Panc1 (cell line): ENCODE results near the gene CCR5AS.

Experiments used
- ATAC-seq: fragments of 200-7000 bp; cut with Tn5 transposase; 2 replicates; pipeline ENCODE4 v1.9.1; 2020; ENCODE audit warnings: mild to moderate bottlenecking, moderate library complexity
- BruUV-seq: library from RNA; stranded (reverse); fragments of 400-500 nt; replicated peaks from 2 replicates; lab custom pipeline; 2021; lab: Mats Ljungman, UMichigan
- CTCF ChIA-PET: fragments of 300-600 bp; sonication (Branson Sonifier 250); formaldehyde crosslinking; loops from one replicate; lab custom pipeline; 2022; ENCODE audit warnings: antibody characterized with exemption; lab: Charles Lee
- POLR2A ChIA-PET: fragments of 300-600 bp; sonication (Branson Sonifier 250); formaldehyde crosslinking; loops from one replicate; lab custom pipeline; 2022; ENCODE audit warnings: antibody characterized with exemption; lab: Charles Lee
- DNase-seq: peaks from one replicate; pipeline ENCODE4 v3.0.0-alpha.2; 2010; ENCODE audit warnings: low read depth, low spot score
- H3K27ac ChIP-seq: 2 replicates; pipeline ENCODE4 v1.5.1; 2011; ENCODE audit warnings: mild to moderate bottlenecking, low read length, inconsistent platforms
- H3K27me3 ChIP-seq: fragments of 200-500 bp; sonication (Bioruptor generic); 2 replicates; pipeline ENCODE4 v1.6.0; 2014; ENCODE audit warnings: low read length, inconsistent platforms; ENCODE audit not compliant: control insufficient read depth, insufficient read depth
- H3K36me3 ChIP-seq: fragments of 200-500 bp; sonication (Bioruptor generic); 2 replicates; pipeline ENCODE4 v1.5.1; 2014; ENCODE audit warnings: inconsistent platforms, mild to moderate bottlenecking, low read length, moderate library complexity; ENCODE audit not compliant: control insufficient read depth, insufficient read depth
- H3K4me1 ChIP-seq: 2 replicates; pipeline ENCODE4 v1.5.1; 2011; ENCODE audit warnings: inconsistent platforms, mild to moderate bottlenecking, low read length, moderate library complexity; ENCODE audit not compliant: control insufficient read depth, insufficient read depth
- H3K4me3 ChIP-seq, 2 experiments: 2 replicates each; pipeline ENCODE4 v1.5.1; 2011 to 2012; ENCODE audit warnings: low read depth in 2 of 2, low read length in 2 of 2, mild to moderate bottlenecking in 2 of 2, inconsistent platforms in 1 of 2, moderate library complexity in 1 of 2
- H3K9me3 ChIP-seq: fragments of 200-500 bp; sonication (Bioruptor generic); 2 replicates; pipeline ENCODE4 v1.5.1; 2014; ENCODE audit warnings: low read depth, mild to moderate bottlenecking, inconsistent platforms, low read length, moderate library complexity; ENCODE audit not compliant: control insufficient read depth, insufficient read depth
- POLR2AphosphoS5 ChIP-seq: IDR thresholded peaks from 2 replicates; pipeline ENCODE4 v1.6.1; 2012; ENCODE audit warnings: mild to moderate bottlenecking, low read depth, low read length, moderate library complexity
- SIN3A ChIP-seq: IDR thresholded peaks from 2 replicates; pipeline ENCODE4 v1.6.1; 2012; ENCODE audit warnings: low read depth, mild to moderate bottlenecking, low read length, moderate library complexity, borderline replicate concordance; ENCODE audit not compliant: insufficient read depth
- TCF7L2 ChIP-seq: IDR thresholded peaks from 2 replicates; pipeline ENCODE4 v1.6.1; 2011; ENCODE audit warnings: mild to moderate bottlenecking, low read depth, low read length, inconsistent platforms
- in situ Hi-C: cut with HindIII; loops from 2 replicates; pipeline ENCODE4 v1.10.0; 2016; ENCODE audit warnings: low sequenced_read_pairs, low pct_unique_long_range_greater_than_20kb
- intact Hi-C: fragments of 100-400 bp; cut with micrococcal nuclease; formaldehyde crosslinking; loops from one replicate; pipeline ENCODE4 v1.10.0; 2022; ENCODE audit not compliant: unreplicated experiment
- TF ChIP-seq, protein P1 (sequence below), 2 experiments: IDR thresholded peaks; 2 replicates each; pipeline ENCODE4 v1.6.1; 2011 to 2012; ENCODE audit warnings: low read depth in 2 of 2, control low read depth in 1 of 2, low read length in 1 of 2, mild to moderate bottlenecking in 1 of 2, moderate library complexity in 1 of 2; ENCODE audit not compliant: insufficient read depth in 1 of 2
- TF ChIP-seq, protein P2 (sequence below): fragments of 450-650 bp; IDR thresholded peaks from 2 replicates; pipeline ENCODE4 v1.5.1; 2017; ENCODE audit warnings: mild to moderate bottlenecking

Gene CCR5AS

DNA sequence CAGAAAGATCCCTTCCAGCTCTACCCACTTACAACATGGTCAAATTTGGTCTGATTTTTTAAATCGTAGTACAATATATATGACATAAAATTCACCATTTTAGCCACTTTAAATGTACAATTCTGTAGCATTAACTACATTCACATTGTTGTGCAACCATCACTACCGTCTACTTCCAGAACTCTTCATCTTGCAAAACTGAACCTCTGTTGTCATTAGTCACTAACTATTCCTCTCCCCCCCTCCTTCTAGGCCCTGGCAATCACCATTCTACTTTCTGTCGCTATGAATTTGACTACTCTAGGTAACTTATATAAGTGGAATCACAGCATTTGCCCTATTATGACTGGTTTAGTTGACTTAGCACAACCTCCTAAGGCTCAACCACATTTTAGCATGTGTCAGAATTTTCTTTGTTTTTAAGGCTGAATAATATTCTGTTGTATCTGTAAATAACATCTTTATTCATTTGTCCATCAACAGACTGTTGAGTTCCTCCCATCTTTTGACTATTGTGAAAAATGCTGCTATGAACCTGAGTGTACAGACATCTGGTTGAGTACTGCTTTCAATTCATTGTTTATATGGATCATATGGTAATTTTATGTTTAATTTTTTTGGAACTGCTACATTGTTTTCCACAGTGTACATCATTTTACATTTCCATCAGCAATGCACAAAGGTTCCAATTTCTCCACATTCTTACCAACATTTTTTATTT, 88.5 kb downstream of the CCR5AS start:
- no peaks in the 10 kb centered on the region for H3K9me3 ChIP-seq
- no peaks in the 10 kb centered on the region for H3K4me1 ChIP-seq
- no peak for ATAC-seq
- in situ Hi-C loops (no loop called here), intact Hi-C loops (no loop called here)
- no peak for DNase-seq
- H3K27me3 ChIP-seq, result no peaks in the 10 kb centered on the region
- BruUV-seq, result no TSS peak
- no peaks in the 10 kb centered on the region for H3K36me3 ChIP-seq
- H3K4me3 ChIP-seq, result no peak overlapping the region
- H3K27ac ChIP-seq, result no peak overlapping the region
- ChIA-PET CTCF (no interaction called here), POLR2A (no interaction called here)
- TF ChIP-seq POLR2AphosphoS5 (no peak), TCF7L2 (no peak), SIN3A (no peak)
- TF ChIP-seq, protein P1, sequence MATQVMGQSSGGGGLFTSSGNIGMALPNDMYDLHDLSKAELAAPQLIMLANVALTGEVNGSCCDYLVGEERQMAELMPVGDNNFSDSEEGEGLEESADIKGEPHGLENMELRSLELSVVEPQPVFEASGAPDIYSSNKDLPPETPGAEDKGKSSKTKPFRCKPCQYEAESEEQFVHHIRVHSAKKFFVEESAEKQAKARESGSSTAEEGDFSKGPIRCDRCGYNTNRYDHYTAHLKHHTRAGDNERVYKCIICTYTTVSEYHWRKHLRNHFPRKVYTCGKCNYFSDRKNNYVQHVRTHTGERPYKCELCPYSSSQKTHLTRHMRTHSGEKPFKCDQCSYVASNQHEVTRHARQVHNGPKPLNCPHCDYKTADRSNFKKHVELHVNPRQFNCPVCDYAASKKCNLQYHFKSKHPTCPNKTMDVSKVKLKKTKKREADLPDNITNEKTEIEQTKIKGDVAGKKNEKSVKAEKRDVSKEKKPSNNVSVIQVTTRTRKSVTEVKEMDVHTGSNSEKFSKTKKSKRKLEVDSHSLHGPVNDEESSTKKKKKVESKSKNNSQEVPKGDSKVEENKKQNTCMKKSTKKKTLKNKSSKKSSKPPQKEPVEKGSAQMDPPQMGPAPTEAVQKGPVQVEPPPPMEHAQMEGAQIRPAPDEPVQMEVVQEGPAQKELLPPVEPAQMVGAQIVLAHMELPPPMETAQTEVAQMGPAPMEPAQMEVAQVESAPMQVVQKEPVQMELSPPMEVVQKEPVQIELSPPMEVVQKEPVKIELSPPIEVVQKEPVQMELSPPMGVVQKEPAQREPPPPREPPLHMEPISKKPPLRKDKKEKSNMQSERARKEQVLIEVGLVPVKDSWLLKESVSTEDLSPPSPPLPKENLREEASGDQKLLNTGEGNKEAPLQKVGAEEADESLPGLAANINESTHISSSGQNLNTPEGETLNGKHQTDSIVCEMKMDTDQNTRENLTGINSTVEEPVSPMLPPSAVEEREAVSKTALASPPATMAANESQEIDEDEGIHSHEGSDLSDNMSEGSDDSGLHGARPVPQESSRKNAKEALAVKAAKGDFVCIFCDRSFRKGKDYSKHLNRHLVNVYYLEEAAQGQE (IDR thresholded peaks at IDR 0.05; ENCODE audit: insufficient read depth in 1 of 2, low read depth in 2 of 2, low read length in 1 of 2), result no peak
- TF ChIP-seq, protein P2, sequence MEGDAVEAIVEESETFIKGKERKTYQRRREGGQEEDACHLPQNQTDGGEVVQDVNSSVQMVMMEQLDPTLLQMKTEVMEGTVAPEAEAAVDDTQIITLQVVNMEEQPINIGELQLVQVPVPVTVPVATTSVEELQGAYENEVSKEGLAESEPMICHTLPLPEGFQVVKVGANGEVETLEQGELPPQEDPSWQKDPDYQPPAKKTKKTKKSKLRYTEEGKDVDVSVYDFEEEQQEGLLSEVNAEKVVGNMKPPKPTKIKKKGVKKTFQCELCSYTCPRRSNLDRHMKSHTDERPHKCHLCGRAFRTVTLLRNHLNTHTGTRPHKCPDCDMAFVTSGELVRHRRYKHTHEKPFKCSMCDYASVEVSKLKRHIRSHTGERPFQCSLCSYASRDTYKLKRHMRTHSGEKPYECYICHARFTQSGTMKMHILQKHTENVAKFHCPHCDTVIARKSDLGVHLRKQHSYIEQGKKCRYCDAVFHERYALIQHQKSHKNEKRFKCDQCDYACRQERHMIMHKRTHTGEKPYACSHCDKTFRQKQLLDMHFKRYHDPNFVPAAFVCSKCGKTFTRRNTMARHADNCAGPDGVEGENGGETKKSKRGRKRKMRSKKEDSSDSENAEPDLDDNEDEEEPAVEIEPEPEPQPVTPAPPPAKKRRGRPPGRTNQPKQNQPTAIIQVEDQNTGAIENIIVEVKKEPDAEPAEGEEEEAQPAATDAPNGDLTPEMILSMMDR, result no peak

DNA sequence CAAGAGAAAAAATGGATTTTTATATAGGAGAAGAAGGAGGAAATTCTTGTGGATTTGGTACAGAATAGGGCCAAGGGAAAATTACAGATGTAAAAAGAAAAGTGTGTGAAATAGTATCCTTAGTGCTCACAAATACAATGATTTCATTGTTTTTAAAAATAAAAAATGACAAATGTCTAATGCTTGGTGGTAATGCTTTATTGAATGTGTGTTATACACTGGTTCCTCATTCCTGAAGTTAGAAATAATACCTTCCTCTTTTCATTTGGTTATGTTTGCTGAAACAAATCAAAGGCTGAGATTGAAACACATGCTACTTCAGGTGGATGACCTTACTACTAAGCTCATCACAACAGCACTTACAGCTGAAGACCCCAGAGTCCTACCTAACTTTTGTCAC, 90.7 kb downstream of the CCR5AS start:
- in situ Hi-C loops, result no loop called here
- ATAC-seq, result no peak
- no TSS peak for BruUV-seq

More for the DNA sequence above, 90.7 kb downstream of the CCR5AS start:
- POLR2A ChIA-PET, result no interaction called here
- TF ChIP-seq SIN3A, result no peak
- TF ChIP-seq POLR2AphosphoS5, result no peak
- TF ChIP-seq, protein P2, result no peak
- Histone ChIP-seq H3K9me3 (no peaks in the 10 kb centered on the region), H3K4me1 (no peaks in the 10 kb centered on the region), H3K4me3 (no peak overlapping the region), H3K36me3 (no peaks in the 10 kb centered on the region), H3K27ac (no peak overlapping the region), H3K27me3 (no peaks in the 10 kb centered on the region)
- CTCF ChIA-PET, result no interaction called here
- intact Hi-C loops, result no loop called here
- no peak for DNase-seq
